Heart right ventricle (tissue), 16 donors: ENCODE results near the gene CCDC197. TPM values are rescaled to one million over a fixed set of nuclear protein-coding genes. Genes with fewer than 3 reads are reported as not detected.

Source experiments
- ATAC-seq, 8 donors: fragments of 200-7000 bp; cut with Tn5 transposase; one replicate each; pipeline ENCODE4 v1.9.1; 2020; ENCODE audit warnings: mild to moderate bottlenecking in 8 of 8, moderate library complexity in 8 of 8, moderate number of reproducible peaks in 1 of 8
- DNase-seq, 2 donors: peaks; one replicate each; pipeline ENCODE4 v3.0.0-alpha.2; 2020
- H3K27ac ChIP-seq, 10 donors: fragments of 200-600 bp; sonication (generic) in 2 of 10; one replicate each; pipeline versions ENCODE4 v1.5.0 to v1.8.0; 2020 to 2022; ENCODE audit warnings: mild to moderate bottlenecking in 3 of 10
- H3K27me3 ChIP-seq, 7 donors: fragments of 200-600 bp; one replicate each; pipeline ENCODE4 v1.8.0; 2021 to 2022; ENCODE audit warnings: mild to moderate bottlenecking in 2 of 7
- H3K36me3 ChIP-seq, 9 donors: fragments of 200-600 bp; sonication (generic) in 1 of 9; one replicate each; pipeline versions ENCODE4 v1.5.0 to v1.8.0; 2020 to 2022; ENCODE audit warnings: mild to moderate bottlenecking in 2 of 9
- H3K4me1 ChIP-seq, 9 donors: fragments of 200-600 bp; sonication (generic) in 1 of 9; one replicate each; pipeline versions ENCODE4 v1.5.0 to v1.8.0; 2020 to 2022; ENCODE audit warnings: mild to moderate bottlenecking in 4 of 9
- H3K4me3 ChIP-seq, 10 donors: fragments of 200-600 bp; sonication (generic) in 2 of 10; one replicate each; pipeline versions ENCODE4 v1.5.0 to v1.8.0; 2020 to 2022; ENCODE audit warnings: mild to moderate bottlenecking in 7 of 10, moderate library complexity in 2 of 10
- H3K9me3 ChIP-seq, 11 donors: fragments of 200-600 bp in 10 of 11; sonication (generic) in 2 of 11; one replicate each; pipeline versions ENCODE4 v1.5.0 to v1.8.0; 2013 to 2022; ENCODE audit warnings: mild to moderate bottlenecking in 2 of 11, control low read depth in 1 of 11, moderate library complexity in 1 of 11
- CTCF ChIP-seq, 9 donors: fragments of 200-600 bp; sonication (generic) in 2 of 9; IDR thresholded peaks; one replicate each; pipeline versions ENCODE4 v1.5.0 to v1.8.0; 2021 to 2022; ENCODE audit warnings: antibody characterized with exemption in 9 of 9, mild to moderate bottlenecking in 5 of 9, moderate library complexity in 1 of 9
- WGBS, 2 donors: extraction: QIAGEN DNeasy Blood & Tissue Kit; methylation state at CpG; one replicate each; pipeline ENCODE4 v1.1.7; 2013; ENCODE audit warnings: inconsistent platforms in 1 of 2; 5-methylcytosine and 5-hydroxymethylcytosine counted together
- intact Hi-C, 10 donors: fragments of 100-400 bp; cut with DNase I; formaldehyde crosslinking; loops; one replicate each; pipeline versions ENCODE4 v1.11.1 to v1.14.2; 2022
- polyA plus RNA-seq, 2 donors: library from polyadenylated mRNA; stranded (reverse); fragments of 200-250 nt; gene quantifications; one replicate each; pipeline ENCODE4 v1.2.3, GENCODE V29; 2013
- total RNA-seq, 10 donors: library from RNA; stranded (reverse); fragmentation: NEBNext Ultra II Directional in 3 of 10; extraction: Animal tissue kit (Norgen Biotek cat#: 25700) in 3 of 10; gene quantifications; one replicate each; pipeline versions ENCODE4 v1.2.1 to v1.2.4, GENCODE V29; 2021 to 2023
- donor health status: Arrhythmogenic right ventricular cardiomyopathy.
- donor health status: ischemic (EF 13 %, LVEDD 7.1; RV severe dilation, severe dysfunction).
- donor health status: healthy with polysubstance abuse.
- donor health status: DM: no; HTN: yes; CAD: no.
- donor health status: DM: no; HTN: no; CAD: no.
- donor health status: ischemic (EF 25% LVEDD 6.9; RV normal size, moderate dysfunction).
- donor health status: ischemic (EF 25% LVEDD 5.7; RV mildly dilated, moderate dysfunction).
- donor health status: healthy.
- donor health status: DM: yes; HTN: yes; CAD: no.
- donor health status: Ischemic cardiomyopathy.
- donor health status: ischemic (EF 35%, LVEDD 5.7; RV mildly dilated, moderate dysfunction).
- donor health status: nonischemic (EF 11% LVEDD 7.7; RV severe dilation, severe dysfunction).
- donor health status: DM: yes; HTN: yes; CAD: no.
- donor health status: PGD.
- donor health status: ischemic (EF 29% LVEDD 5.4; RV normal size, mild dysfunction).
- donor health status: nonischemic (EF 23%, LVEDD 6.1; RV moderate dilation, normal function).

Gene CCDC197
- total and polyA plus RNA-seq, 12 donors, result 0.40 to 1.6 (median 0.86) TPM; not detected in 2

- H3K9me3 ChIP-seq, result no peaks in the 10 kb centered on the region
- 91 to 94% methylated on average over 8 of the region's 8 CpGs for WGBS, 2 donors
- ATAC-seq (no peak), DNase-seq (no peak)
- peaks cover 0 to 40% (median 0%) of the 10 kb centered on the region in 9 donors for H3K36me3 ChIP-seq
- intact Hi-C loops, result no loop called here
- peaks cover 0 to 1% (median 0%) of the 10 kb centered on the region in 7 donors for H3K27me3 ChIP-seq
- TF ChIP-seq CTCF (IDR thresholded peaks at IDR 0.05), result no peak
- H3K4me1 ChIP-seq, result peaks cover 3 to 87% (median 60%) of the 10 kb centered on the region in 9 donors
- H3K4me3 ChIP-seq, result no peak overlapping the region
- H3K27ac ChIP-seq, result peak overlapping the region in 1 of 10 donors; percentile 64
Measured at GRCh38 chr14:93961620-93962019, 35.5 kb upstream of the CCDC197 start.

DNA sequence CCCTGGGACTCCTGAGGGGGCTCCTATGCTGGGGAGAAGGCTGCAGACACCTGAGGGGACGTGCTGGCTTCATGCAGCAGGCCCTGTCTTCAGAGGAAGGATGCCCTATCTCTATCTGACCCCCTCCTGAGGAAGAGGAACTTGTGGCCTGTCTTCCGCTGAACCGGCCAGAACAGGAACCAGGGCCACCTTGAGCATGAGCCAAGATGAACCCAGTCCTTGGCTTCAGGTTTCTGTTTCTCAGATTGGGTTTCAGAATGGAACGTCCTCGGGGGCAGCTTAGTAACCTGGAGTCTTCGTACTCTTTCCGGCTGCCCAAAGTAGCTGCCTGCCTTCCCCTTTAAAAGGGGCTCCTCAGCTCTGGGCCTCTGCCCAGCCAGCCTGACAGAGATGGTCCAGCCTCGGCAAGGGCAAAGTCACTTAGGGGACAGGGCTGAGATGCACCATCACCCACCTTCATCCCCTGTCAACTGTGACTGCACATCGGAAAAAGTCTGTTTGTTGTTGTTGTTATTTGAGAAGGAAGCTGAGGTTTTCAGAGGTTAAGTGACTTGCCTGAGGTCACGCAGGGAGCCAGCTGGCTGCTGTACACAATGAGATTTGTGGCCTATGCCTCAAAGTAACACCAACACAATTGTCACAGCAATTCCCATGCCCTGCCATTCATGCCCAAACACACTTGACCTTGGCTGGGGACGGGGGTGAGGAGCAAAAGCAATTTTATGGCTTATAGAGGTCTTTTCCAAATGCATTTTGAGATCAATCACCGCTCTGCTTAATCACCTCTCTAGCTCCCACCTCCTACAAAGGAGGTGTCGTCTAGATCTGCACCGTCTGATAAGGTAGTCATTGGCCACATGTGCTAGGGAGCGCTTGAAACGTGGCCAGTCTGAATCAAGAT, 34.1 kb upstream of the CCDC197 start:
- peaks cover 0 to 40% (median 0%) of the 10 kb centered on the region in 9 donors for H3K36me3 ChIP-seq
- intact Hi-C loops, result no loop called here
- peaks cover 2 to 85% (median 52%) of the 10 kb centered on the region in 9 donors for H3K4me1 ChIP-seq
- H3K4me3 ChIP-seq, result no peak overlapping the region
- H3K27ac ChIP-seq, result peak overlapping the region in 8 of 10 donors; percentile 8 to 83 (median 50)
- ATAC-seq (peak in 2 of 8 donors; percentile 12 to 23), DNase-seq (no peak)
- no peak for TF ChIP-seq CTCF (IDR thresholded peaks at IDR 0.05)
- no peaks in the 10 kb centered on the region for H3K27me3 ChIP-seq
- WGBS, 2 donors, result 41 to 43% methylated on average over 16 of the region's 16 CpGs
- H3K9me3 ChIP-seq, result no peaks in the 10 kb centered on the region

- TF ChIP-seq CTCF (IDR thresholded peaks at IDR 0.05), result no peak
- DNase-seq (no peak), ATAC-seq (no peak)
- Histone ChIP-seq H3K27ac (peak overlapping the region in 7 of 10 donors; percentile 8 to 83 (median 50)), H3K4me3 (no peak overlapping the region), H3K9me3 (no peaks in the 10 kb centered on the region), H3K4me1 (peaks cover 6 to 85% (median 52%) of the 10 kb centered on the region in 9 donors), H3K27me3 (no peaks in the 10 kb centered on the region), H3K36me3 (peaks cover 0 to 36% (median 0%) of the 10 kb centered on the region in 9 donors)
- intact Hi-C loops, result no loop called here
- WGBS, 2 donors, result 33 to 53% methylated on average over 4 of the region's 4 CpGs
Measured at GRCh38 chr14:93963692-93964091, 33.4 kb upstream of the CCDC197 start.

GRCh38 chr14:93964281-93964680, 32.8 kb upstream of the CCDC197 start:
- Histone ChIP-seq H3K4me1 (peaks cover 9 to 85% (median 52%) of the 10 kb centered on the region in 9 donors), H3K27ac (peak overlapping the region in 6 of 10 donors; percentile 5 to 83 (median 50)), H3K27me3 (no peaks in the 10 kb centered on the region), H3K4me3 (no peak overlapping the region), H3K9me3 (no peaks in the 10 kb centered on the region), H3K36me3 (peaks cover 0 to 34% (median 0%) of the 10 kb centered on the region in 9 donors)
- DNase-seq (no peak), ATAC-seq (peak in 1 of 8 donors; percentile 15)
- intact Hi-C loops, result no loop called here
- no peak for TF ChIP-seq CTCF (IDR thresholded peaks at IDR 0.05)
- WGBS, 2 donors, result 83 to 89% methylated on average over 10 of the region's 10 CpGs
